Endothelial cell of umbilical vein (primary cell): ENCODE results near the gene SKOR2.
"Not testable (repeated sequence)": the region's sequence is repeated elsewhere in the genome, so short reads cannot be mapped to it uniquely, and the experiment has no call there.

Source experiments
- JUN ChIP-seq: IDR thresholded peaks from 2 replicates; pipeline ENCODE4 v1.6.1; 2011; ENCODE audit warnings: borderline replicate concordance, low read depth; ENCODE audit not compliant: insufficient read length, insufficient read depth
- POLR2A ChIP-seq: IDR thresholded peaks from 2 replicates; pipeline ENCODE4 v1.6.1; 2012; ENCODE audit warnings: low read depth, mild to moderate bottlenecking, control low read depth, low read length
- TF ChIP-seq, protein P1 (sequence below), 2 donors: IDR thresholded peaks; 1 replicate in 1 of 2; 2 replicates in 1 of 2; pipeline ENCODE4 v1.5.1; 2011; ENCODE audit warnings: low read length in 2 of 2, mild to moderate bottlenecking in 2 of 2, moderate library complexity in 2 of 2, control low read depth in 1 of 2, inconsistent platforms in 1 of 2, low read depth in 1 of 2; ENCODE audit not compliant: insufficient read depth in 1 of 2; ENCODE audit errors: extremely low read depth in 1 of 2
- TF ChIP-seq, protein P2 (sequence below): IDR thresholded peaks from 2 replicates; pipeline ENCODE4 v1.6.1; 2011; ENCODE audit not compliant: insufficient read depth, insufficient read length

DNA sequence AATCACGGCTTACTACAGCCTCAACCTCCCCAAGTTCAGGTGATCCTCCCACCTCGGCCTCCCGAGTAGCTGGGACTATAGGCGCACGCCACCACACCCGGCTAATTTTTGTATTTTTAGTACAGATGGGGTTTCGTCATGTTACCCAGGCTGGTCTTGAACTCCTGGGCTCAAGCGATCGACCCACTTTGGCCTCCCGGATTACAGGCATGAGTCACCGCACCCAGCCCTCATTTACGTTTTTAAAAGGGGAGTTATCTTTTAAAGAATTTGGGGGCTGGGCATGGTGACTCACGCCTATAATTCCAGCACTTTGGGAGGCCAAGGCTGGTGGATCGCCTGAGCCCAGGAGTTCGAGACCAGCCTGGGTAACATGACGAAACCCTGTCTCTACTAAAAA is 93.1 kb downstream of the SKOR2 start:
- TF ChIP-seq JUN, POLR2A: not testable (repeated sequence)
- TF ChIP-seq, protein P1, sequence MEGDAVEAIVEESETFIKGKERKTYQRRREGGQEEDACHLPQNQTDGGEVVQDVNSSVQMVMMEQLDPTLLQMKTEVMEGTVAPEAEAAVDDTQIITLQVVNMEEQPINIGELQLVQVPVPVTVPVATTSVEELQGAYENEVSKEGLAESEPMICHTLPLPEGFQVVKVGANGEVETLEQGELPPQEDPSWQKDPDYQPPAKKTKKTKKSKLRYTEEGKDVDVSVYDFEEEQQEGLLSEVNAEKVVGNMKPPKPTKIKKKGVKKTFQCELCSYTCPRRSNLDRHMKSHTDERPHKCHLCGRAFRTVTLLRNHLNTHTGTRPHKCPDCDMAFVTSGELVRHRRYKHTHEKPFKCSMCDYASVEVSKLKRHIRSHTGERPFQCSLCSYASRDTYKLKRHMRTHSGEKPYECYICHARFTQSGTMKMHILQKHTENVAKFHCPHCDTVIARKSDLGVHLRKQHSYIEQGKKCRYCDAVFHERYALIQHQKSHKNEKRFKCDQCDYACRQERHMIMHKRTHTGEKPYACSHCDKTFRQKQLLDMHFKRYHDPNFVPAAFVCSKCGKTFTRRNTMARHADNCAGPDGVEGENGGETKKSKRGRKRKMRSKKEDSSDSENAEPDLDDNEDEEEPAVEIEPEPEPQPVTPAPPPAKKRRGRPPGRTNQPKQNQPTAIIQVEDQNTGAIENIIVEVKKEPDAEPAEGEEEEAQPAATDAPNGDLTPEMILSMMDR (IDR thresholded peaks at IDR 0.05; ENCODE audit: extremely low read depth in 1 of 2, insufficient read depth in 1 of 2, low read depth in 1 of 2, low read length in 2 of 2): not testable (repeated sequence)
- TF ChIP-seq, protein P2, sequence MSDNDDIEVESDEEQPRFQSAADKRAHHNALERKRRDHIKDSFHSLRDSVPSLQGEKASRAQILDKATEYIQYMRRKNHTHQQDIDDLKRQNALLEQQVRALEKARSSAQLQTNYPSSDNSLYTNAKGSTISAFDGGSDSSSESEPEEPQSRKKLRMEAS: not testable (repeated sequence)
